Peyer's patch (tissue), 4 donors: ENCODE measurements around the gene VCL. TPM values are rescaled to one million over a fixed set of nuclear protein-coding genes. Genes with fewer than 3 reads are reported as not detected.

Source experiments
- DNase-seq, 3 donors: peaks; one replicate each; pipeline ENCODE4 v3.0.0-alpha.2; 2017 to 2019
- H3K27ac ChIP-seq, 4 donors: fragments of 200-600 bp; sonication (generic); one replicate each; pipeline ENCODE4 v1.5.1; 2016 to 2019
- H3K27me3 ChIP-seq, 2 donors: fragments of 200-600 bp; sonication (generic); one replicate each; pipeline ENCODE4 v1.5.1; 2019
- H3K36me3 ChIP-seq, 3 donors: fragments of 200-600 bp; sonication (generic); one replicate each; pipeline ENCODE4 v1.5.1; 2016 to 2019
- H3K4me1 ChIP-seq, 4 donors: fragments of 200-600 bp; sonication (generic); one replicate each; pipeline ENCODE4 v1.5.1; 2016 to 2019
- H3K4me3 ChIP-seq, 4 donors: fragments of 200-600 bp; sonication (generic); 1 replicate in 3 of 4; 2 replicates in 1 of 4; pipeline ENCODE4 v1.5.1; 2016 to 2019; ENCODE audit warnings: mild to moderate bottlenecking in 1 of 4
- H3K9me3 ChIP-seq, 4 donors: fragments of 200-600 bp; sonication (generic); one replicate each; pipeline ENCODE4 v1.5.1; 2016 to 2019; ENCODE audit warnings: mild to moderate bottlenecking in 1 of 4
- POLR2A ChIP-seq, 2 donors: fragments of 450-650 bp; IDR thresholded peaks; one replicate each; pipeline ENCODE4 v1.5.1; 2017; ENCODE audit warnings: antibody characterized with exemption in 2 of 2, mild to moderate bottlenecking in 2 of 2, moderate library complexity in 2 of 2
- total RNA-seq, 4 donors: library from RNA; depleted of rRNA; stranded (reverse); fragments of >200 nt; gene quantifications; one replicate each; pipeline ENCODE4 v1.1.0, GENCODE V29; 2016
- TF ChIP-seq, protein P1 (sequence below), 6 experiments: fragments of 450-650 bp in 4 of 6; fragments of 200-600 bp in 2 of 6; sonication (generic) in 1 of 6; IDR thresholded peaks; one replicate each; pipeline ENCODE4 v1.5.1; 2017 to 2019; ENCODE audit warnings: antibody characterized with exemption in 6 of 6, mild to moderate bottlenecking in 3 of 6, moderate library complexity in 1 of 6

Gene VCL
- total RNA-seq, 4 donors from 2014 or later = 36.3 to 103 (median 61.4) TPM

DNA sequence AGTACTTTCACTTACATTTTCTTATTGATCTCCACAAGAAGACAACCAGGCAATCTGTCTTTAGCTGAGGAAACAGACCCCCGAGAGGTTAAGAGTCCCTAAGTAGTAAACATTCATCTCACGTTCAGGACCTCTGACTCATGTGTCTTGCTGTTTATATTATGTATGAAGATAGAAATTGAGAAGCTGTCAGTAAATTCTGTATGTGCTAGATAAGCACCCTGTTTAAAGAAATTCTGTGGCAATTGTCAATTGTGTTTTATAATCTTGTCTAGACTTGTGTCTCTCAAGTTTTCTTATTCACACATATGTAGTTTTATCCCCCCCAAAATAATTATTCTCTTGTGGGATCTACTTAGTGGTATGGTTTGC lies 167.6 kb downstream of the VCL start:
- H3K4me1 ChIP-seq = no peaks in the 10 kb centered on the region
- no peak for DNase-seq
- TF ChIP-seq, protein P1, sequence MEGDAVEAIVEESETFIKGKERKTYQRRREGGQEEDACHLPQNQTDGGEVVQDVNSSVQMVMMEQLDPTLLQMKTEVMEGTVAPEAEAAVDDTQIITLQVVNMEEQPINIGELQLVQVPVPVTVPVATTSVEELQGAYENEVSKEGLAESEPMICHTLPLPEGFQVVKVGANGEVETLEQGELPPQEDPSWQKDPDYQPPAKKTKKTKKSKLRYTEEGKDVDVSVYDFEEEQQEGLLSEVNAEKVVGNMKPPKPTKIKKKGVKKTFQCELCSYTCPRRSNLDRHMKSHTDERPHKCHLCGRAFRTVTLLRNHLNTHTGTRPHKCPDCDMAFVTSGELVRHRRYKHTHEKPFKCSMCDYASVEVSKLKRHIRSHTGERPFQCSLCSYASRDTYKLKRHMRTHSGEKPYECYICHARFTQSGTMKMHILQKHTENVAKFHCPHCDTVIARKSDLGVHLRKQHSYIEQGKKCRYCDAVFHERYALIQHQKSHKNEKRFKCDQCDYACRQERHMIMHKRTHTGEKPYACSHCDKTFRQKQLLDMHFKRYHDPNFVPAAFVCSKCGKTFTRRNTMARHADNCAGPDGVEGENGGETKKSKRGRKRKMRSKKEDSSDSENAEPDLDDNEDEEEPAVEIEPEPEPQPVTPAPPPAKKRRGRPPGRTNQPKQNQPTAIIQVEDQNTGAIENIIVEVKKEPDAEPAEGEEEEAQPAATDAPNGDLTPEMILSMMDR (IDR thresholded peaks at IDR 0.05) = no peak
- no peak for TF ChIP-seq POLR2A (IDR thresholded peaks at IDR 0.05)
- no peaks in the 10 kb centered on the region for H3K27me3 ChIP-seq
- H3K36me3 ChIP-seq = no peaks in the 10 kb centered on the region
- no peak overlapping the region for H3K27ac ChIP-seq
- H3K4me3 ChIP-seq = no peak overlapping the region
- no peaks in the 10 kb centered on the region for H3K9me3 ChIP-seq

DNA sequence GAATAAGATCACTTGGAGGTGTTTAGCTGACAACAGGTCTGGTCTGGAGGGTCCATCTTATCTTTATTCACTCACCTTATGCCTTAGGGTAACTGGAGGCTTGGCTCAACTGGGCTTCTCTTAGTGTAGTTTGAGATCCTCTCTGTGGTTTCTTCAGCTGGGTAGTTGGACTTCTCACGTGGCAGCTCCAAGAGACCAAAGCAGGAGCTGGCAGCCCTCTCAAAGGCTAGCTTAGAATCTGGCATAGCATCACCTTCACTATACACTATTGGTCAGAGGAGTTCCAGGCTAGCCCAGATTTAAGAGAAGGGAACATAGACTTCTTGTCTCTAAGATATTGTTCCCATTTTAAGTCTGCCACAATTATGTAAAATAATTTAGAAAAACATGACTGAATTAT lies 169.5 kb downstream of the VCL start:
- DNase-seq = no peak
- H3K9me3 ChIP-seq = no peaks in the 10 kb centered on the region
- no peaks in the 10 kb centered on the region for H3K27me3 ChIP-seq
- H3K36me3 ChIP-seq = no peaks in the 10 kb centered on the region
- peak overlapping the region in 1 of 4 donors; percentile 39 for H3K27ac ChIP-seq
- no peak overlapping the region for H3K4me3 ChIP-seq
- H3K4me1 ChIP-seq = no peaks in the 10 kb centered on the region
- TF ChIP-seq POLR2A (IDR thresholded peaks at IDR 0.05) = no peak
- TF ChIP-seq, protein P1 (IDR thresholded peaks at IDR 0.05) = no peak

Other genes starting within 250 kb of the VCL start
- 10 to 100 TPM in 3 of 4 donors, 1 to 10 TPM in 1; 9.9 to 36.8 (median 20.9) TPM for gene CHCHD1, start 216.1 kb upstream of the VCL start, total RNA-seq
- 100 to 1,000 TPM in 3 of 4 donors, 10 to 100 TPM in 1; 87.5 to 345 (median 187) TPM for gene ZSWIM8, start 212.5 kb upstream of the VCL start, total RNA-seq
- 10 to 100 TPM; 16.5 to 39.1 (median 27.7) TPM for gene NDST2, start 186.5 kb upstream of the VCL start, total RNA-seq
- 100 to 1,000 TPM in 3 of 4 donors, 10 to 100 TPM in 1; 34.7 to 159 (median 110) TPM for gene CAMK2G, start 123.6 kb upstream of the VCL start, total RNA-seq
- 1 to 10 TPM in 3 of 4 donors, under 1 TPM in 1; 0.53 to 6.6 (median 2.7) TPM for gene PLAU, start 87.0 kb upstream of the VCL start, total RNA-seq
- gene AP3M1, start 152.7 kb downstream of the VCL start, total RNA-seq = 10 to 100 TPM; 17.5 to 23.2 (median 22.0) TPM
- 10 to 100 TPM in 3 of 4 donors, 1 to 10 TPM in 1; 7.4 to 50.3 (median 14.3) TPM for gene ADK, start 153.1 kb downstream of the VCL start, total RNA-seq